ENCODE data around the gene CMPK1.

DNA sequence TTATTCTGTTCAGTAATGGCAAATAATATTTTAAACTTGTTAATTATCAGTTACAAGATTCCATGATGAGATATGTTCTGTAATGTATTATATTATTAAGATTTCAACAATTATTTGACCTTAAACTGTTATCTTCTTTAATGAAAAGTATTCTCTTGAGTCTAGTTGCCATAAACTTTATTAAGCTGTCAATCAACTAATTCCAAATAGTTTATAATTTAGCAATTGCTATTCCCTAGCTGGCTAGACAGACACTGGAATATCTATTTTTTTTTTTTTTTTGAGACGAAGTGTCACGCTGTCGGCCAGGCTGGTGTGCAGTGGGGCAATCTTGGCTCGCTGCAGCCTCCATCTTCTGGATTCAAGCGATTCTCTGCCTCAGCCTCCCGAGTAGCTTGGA, 3.8 kb downstream of the CMPK1 start:
- no peak for TF ChIP-seq POLR2A (IDR thresholded peaks at IDR 0.05)
- TF ChIP-seq, protein P1, sequence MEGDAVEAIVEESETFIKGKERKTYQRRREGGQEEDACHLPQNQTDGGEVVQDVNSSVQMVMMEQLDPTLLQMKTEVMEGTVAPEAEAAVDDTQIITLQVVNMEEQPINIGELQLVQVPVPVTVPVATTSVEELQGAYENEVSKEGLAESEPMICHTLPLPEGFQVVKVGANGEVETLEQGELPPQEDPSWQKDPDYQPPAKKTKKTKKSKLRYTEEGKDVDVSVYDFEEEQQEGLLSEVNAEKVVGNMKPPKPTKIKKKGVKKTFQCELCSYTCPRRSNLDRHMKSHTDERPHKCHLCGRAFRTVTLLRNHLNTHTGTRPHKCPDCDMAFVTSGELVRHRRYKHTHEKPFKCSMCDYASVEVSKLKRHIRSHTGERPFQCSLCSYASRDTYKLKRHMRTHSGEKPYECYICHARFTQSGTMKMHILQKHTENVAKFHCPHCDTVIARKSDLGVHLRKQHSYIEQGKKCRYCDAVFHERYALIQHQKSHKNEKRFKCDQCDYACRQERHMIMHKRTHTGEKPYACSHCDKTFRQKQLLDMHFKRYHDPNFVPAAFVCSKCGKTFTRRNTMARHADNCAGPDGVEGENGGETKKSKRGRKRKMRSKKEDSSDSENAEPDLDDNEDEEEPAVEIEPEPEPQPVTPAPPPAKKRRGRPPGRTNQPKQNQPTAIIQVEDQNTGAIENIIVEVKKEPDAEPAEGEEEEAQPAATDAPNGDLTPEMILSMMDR (IDR thresholded peaks at IDR 0.05): no peak
